Measurements from ENCODE around the gene GABRB3. TPM values are rescaled to one million over a fixed set of nuclear protein-coding genes. Genes with fewer than 3 reads are reported as not detected.

GABRB3 gene
- total and polyA plus RNA-seq, 4 donors, result 0.09 to 1.2 (median 0.50) TPM

- no peak for TF ChIP-seq REST (IDR thresholded peaks at IDR 0.05)
- no peak for TF ChIP-seq FOXA2 (IDR thresholded peaks at IDR 0.05)
- no peak for TF ChIP-seq TAF1 (conservative IDR thresholded peaks at IDR 0.05)
- no peak for TF ChIP-seq YY1 (IDR thresholded peaks at IDR 0.05)
These were observed 6.6 kb downstream of the GABRB3 start (continued) for GRCh38 chr15:26766262-26766661.

GRCh38 chr15:26759986-26760385 lies 12.9 kb downstream of the GABRB3 start:
- Histone ChIP-seq H3K36me3 (ENCODE audit: control insufficient read depth in 4 of 4, insufficient read depth in 3 of 4, low read depth in 1 of 4, low read length in 3 of 4) (no peaks in the 10 kb centered on the region), H3K9me3 (ENCODE audit: control insufficient read depth in 4 of 4, low read length in 3 of 4) (no peaks in the 10 kb centered on the region), H3K4me1 (ENCODE audit: control insufficient read depth in 4 of 4, insufficient read depth in 4 of 4, low read length in 3 of 4) (no peaks in the 10 kb centered on the region), H3K9ac (ENCODE audit: low read depth in 1 of 2, low read length in 2 of 2) (no peak overlapping the region), H3K27me3 (ENCODE audit: control insufficient read depth in 4 of 4, insufficient read depth in 4 of 4, low read length in 3 of 4) (no peaks in the 10 kb centered on the region), H3K27ac (ENCODE audit: low read depth in 1 of 2, low read length in 2 of 2) (no peak overlapping the region), H3K4me3 (ENCODE audit: low read depth in 1 of 3, low read length in 3 of 3) (no peak overlapping the region)
- no peak for DNase-seq (ENCODE audit: low spot score)
- TF ChIP-seq MAX (IDR thresholded peaks at IDR 0.05) (no peak), FOXA1 (IDR thresholded peaks at IDR 0.05) (no peak), ATF3 (IDR thresholded peaks at IDR 0.05) (no peak), JUND (IDR thresholded peaks at IDR 0.05) (no peak), RAD21 (IDR thresholded peaks at IDR 0.05) (no peak), HNF4G (IDR thresholded peaks at IDR 0.05) (no peak), GABPA (IDR thresholded peaks at IDR 0.05 in 1 of 2, conservative IDR thresholded peaks at IDR 0.05 in 1 of 2) (no peak), FOXA2 (IDR thresholded peaks at IDR 0.05) (no peak), CTCF (IDR thresholded peaks at IDR 0.05; ENCODE audit: low read depth, low read length, missing input control) (no peak), RXRA (IDR thresholded peaks at IDR 0.05) (no peak), TAF1 (conservative IDR thresholded peaks at IDR 0.05) (no peak)
- WGBS, result 59% methylated on average over 5 of the region's 5 CpGs

- 32% methylated on average over 4 of the region's 4 CpGs for WGBS
- no peaks in the 10 kb centered on the region for H3K27me3 ChIP-seq (ENCODE audit: control insufficient read depth in 4 of 4, insufficient read depth in 4 of 4, low read length in 3 of 4)
- no peaks in the 10 kb centered on the region for H3K4me1 ChIP-seq (ENCODE audit: control insufficient read depth in 4 of 4, insufficient read depth in 4 of 4, low read length in 3 of 4)
- H3K36me3 ChIP-seq (ENCODE audit: control insufficient read depth in 4 of 4, insufficient read depth in 3 of 4, low read depth in 1 of 4, low read length in 3 of 4), result no peaks in the 10 kb centered on the region
- no peaks in the 10 kb centered on the region for H3K9me3 ChIP-seq (ENCODE audit: control insufficient read depth in 4 of 4, low read length in 3 of 4)
- H3K4me3 ChIP-seq (ENCODE audit: low read depth in 1 of 3, low read length in 3 of 3), result no peak overlapping the region
- TF ChIP-seq YY1 (IDR thresholded peaks at IDR 0.05), result no peak
- no peak for TF ChIP-seq RXRA (IDR thresholded peaks at IDR 0.05)
- no peak for TF ChIP-seq REST (IDR thresholded peaks at IDR 0.05)
- no peak for TF ChIP-seq EGR1 (IDR thresholded peaks at IDR 0.05; ENCODE audit: low read depth in 2 of 2)
- TF ChIP-seq HNF4A (conservative IDR thresholded peaks at IDR 0.05), result no peak
- no peak for TF ChIP-seq NR2F2 (IDR thresholded peaks at IDR 0.05)
- no peak for TF ChIP-seq ZBTB33 (IDR thresholded peaks at IDR 0.05)
- TF ChIP-seq JUND (IDR thresholded peaks at IDR 0.05), result no peak
- TF ChIP-seq CTCF (IDR thresholded peaks at IDR 0.05; ENCODE audit: low read depth, low read length, missing input control), result no peak
- no peak for TF ChIP-seq FOXA1 (IDR thresholded peaks at IDR 0.05)
- no peak overlapping the region for H3K27ac ChIP-seq (ENCODE audit: low read depth in 1 of 2, low read length in 2 of 2)
- DNase-seq (ENCODE audit: low spot score), result no peak
- H3K9ac ChIP-seq (ENCODE audit: low read depth in 1 of 2, low read length in 2 of 2), result no peak overlapping the region
These were observed 14.8 kb downstream of the GABRB3 start for GRCh38 chr15:26758079-26758478.
